Neural cell (in vitro differentiated cells): ENCODE measurements around the gene PRELP. TPM values are rescaled to one million over a fixed set of nuclear protein-coding genes. Genes with fewer than 3 reads are reported as not detected.

Source experiments
- H2AFZ ChIP-seq: fragments of 200-600, 300-800 bp; sonication (generic), shearing (Covaris generic); 2 replicates; pipeline ENCODE4 v1.6.0; 2014; ENCODE audit warnings: low read depth, mild to moderate bottlenecking, antibody characterized with exemption, low read length, moderate library complexity
- H3F3A ChIP-seq: fragments of 200-600 bp; shearing (Covaris generic); 2 replicates; pipeline ENCODE4 v1.6.1; 2016; ENCODE audit warnings: mild to moderate bottlenecking, moderate library complexity, mixed read lengths, antibody characterized with exemption, low read length; ENCODE audit not compliant: insufficient read depth, poor library complexity, severe bottlenecking
- H3K27ac ChIP-seq: fragments of 200-600, 300-800 bp; sonication (generic), shearing (Covaris generic); 2 replicates; pipeline ENCODE4 v1.5.1; 2014; ENCODE audit warnings: mild to moderate bottlenecking, low read length, moderate library complexity
- H3K27me3 ChIP-seq: fragments of 300-800, 200-600 bp; sonication (generic), shearing (Covaris generic); 2 replicates; pipeline ENCODE4 v1.6.0; 2014; ENCODE audit warnings: mild to moderate bottlenecking, low read depth, low read length, moderate library complexity; ENCODE audit not compliant: insufficient read depth
- H3K36me3 ChIP-seq: fragments of 300-800, 200-600 bp; sonication (generic), shearing (Covaris generic); 2 replicates; pipeline ENCODE4 v1.5.1; 2014; ENCODE audit warnings: mild to moderate bottlenecking, antibody characterized with exemption, low read length, moderate library complexity; ENCODE audit not compliant: insufficient read depth
- H3K4me2 ChIP-seq: fragments of 300-800, 200-600 bp; sonication (generic), shearing (Covaris generic); 2 replicates; pipeline ENCODE4 v1.6.0; 2014; ENCODE audit warnings: mild to moderate bottlenecking, low read length
- H3K4me3 ChIP-seq: fragments of 300-800, 200-600 bp; sonication (generic), shearing (Covaris generic); 2 replicates; pipeline ENCODE4 v1.5.1; 2014; ENCODE audit warnings: mild to moderate bottlenecking, low read length, moderate library complexity
- H3K79me2 ChIP-seq: fragments of 200-600 bp; shearing (Covaris generic); replicated peaks from 2 replicates; pipeline ENCODE4 v1.6.0; 2014; ENCODE audit warnings: mild to moderate bottlenecking, low read length, moderate library complexity; ENCODE audit not compliant: insufficient read depth
- H3K9ac ChIP-seq: fragments of 300-800, 200-600 bp; sonication (generic), shearing (Covaris generic); 2 replicates; pipeline ENCODE4 v1.6.1; 2016; ENCODE audit warnings: mild to moderate bottlenecking, low read length, mixed read lengths
- H3K9me2 ChIP-seq: fragments of 200-600 bp; shearing (Covaris generic); 2 replicates; pipeline ENCODE4 v1.6.1; 2016; ENCODE audit warnings: mild to moderate bottlenecking, low read length, mixed read lengths; ENCODE audit not compliant: insufficient read depth
- H3K9me3 ChIP-seq: fragments of 200-600, 300-800 bp; sonication (generic), shearing (Covaris generic); 2 replicates; pipeline ENCODE4 v1.6.1; 2016; ENCODE audit warnings: mild to moderate bottlenecking, mixed run types, low read length, moderate library complexity, mixed read lengths
- H4K20me1 ChIP-seq: fragments of 200-600 bp; shearing (Covaris generic); 2 replicates; pipeline ENCODE4 v1.6.1; 2016; ENCODE audit warnings: mild to moderate bottlenecking, mixed run types; ENCODE audit not compliant: insufficient read depth
- CTCF ChIP-seq: fragments of 450-650 bp; IDR thresholded peaks from 2 replicates; pipeline ENCODE4 v1.5.1; 2014; ENCODE audit warnings: antibody characterized with exemption, mild to moderate bottlenecking, moderate library complexity; ENCODE audit not compliant: poor library complexity, severe bottlenecking
- EP300 ChIP-seq: fragments of 450-650 bp; conservative IDR thresholded peaks from 2 replicates; pipeline ENCODE4 v1.6.1; 2014; ENCODE audit warnings: antibody characterized with exemption, mild to moderate bottlenecking, moderate library complexity; ENCODE audit not compliant: poor library complexity, severe bottlenecking
- EZH2 ChIP-seq: fragments of 200-600, 300-800 bp; shearing (Covaris generic), sonication (generic); IDR thresholded peaks from 2 replicates; pipeline ENCODE4 v1.6.1; 2014; ENCODE audit warnings: antibody characterized with exemption, low read length, borderline replicate concordance, mild to moderate bottlenecking; ENCODE audit not compliant: insufficient read depth, poor library complexity, severe bottlenecking
- MXI1 ChIP-seq: fragments of 450-650 bp; conservative IDR thresholded peaks from 2 replicates; pipeline ENCODE4 v1.6.1; 2014; ENCODE audit warnings: antibody characterized with exemption, mild to moderate bottlenecking; ENCODE audit not compliant: poor library complexity, severe bottlenecking
- POLR2AphosphoS5 ChIP-seq: IDR thresholded peaks from 2 replicates; pipeline ENCODE4 v1.6.1; 2012
- RAD21 ChIP-seq: fragments of 450-650 bp; conservative IDR thresholded peaks from 2 replicates; pipeline ENCODE4 v1.6.1; 2014; ENCODE audit warnings: antibody characterized with exemption, mild to moderate bottlenecking, moderate library complexity
- REST ChIP-seq: IDR thresholded peaks from 2 replicates; pipeline ENCODE4 v1.6.1; 2012; ENCODE audit warnings: borderline replicate concordance
- SMC3 ChIP-seq: fragments of 450-650 bp; conservative IDR thresholded peaks from 2 replicates; pipeline ENCODE4 v1.6.1; 2014; ENCODE audit warnings: antibody characterized with exemption, mild to moderate bottlenecking, moderate library complexity; ENCODE audit not compliant: poor library complexity
- TAF1 ChIP-seq: IDR thresholded peaks from 2 replicates; pipeline ENCODE4 v1.6.1; 2012; ENCODE audit warnings: low read depth
- polyA plus RNA-seq: library from polyadenylated mRNA; depleted of rRNA; stranded (reverse); fragments of >200 nt; gene quantifications from 2 replicates; pipeline ENCODE4 v1.2.3, GENCODE V29; 2014

Gene PRELP
- polyA plus RNA-seq, 1 donor from 2014 or later = not detected

- no peak overlapping the region for H3K27ac ChIP-seq
- H2AFZ ChIP-seq = no peak overlapping the region
- H3K36me3 ChIP-seq = no peaks in the 10 kb centered on the region
- H4K20me1 ChIP-seq = no peaks in the 10 kb centered on the region
- H3K4me3 ChIP-seq = no peak overlapping the region
- H3F3A ChIP-seq = no peaks in the 10 kb centered on the region
- H3K79me2 ChIP-seq = no peaks in the 10 kb centered on the region
- no peak overlapping the region for H3K4me2 ChIP-seq
- no peaks in the 10 kb centered on the region for H3K9me3 ChIP-seq
- TF ChIP-seq TAF1 (no peak), EZH2 (no peak), EP300 (no peak), SMC3 (no peak), REST (no peak), CTCF (no peak), RAD21 (no peak), MXI1 (no peak), POLR2AphosphoS5 (no peak)
- H3K27me3 ChIP-seq = no peaks in the 10 kb centered on the region
- no peaks in the 10 kb centered on the region for H3K9me2 ChIP-seq
- H3K9ac ChIP-seq = no peak overlapping the region
These were observed 61.0 kb downstream of the PRELP start for GRCh38 chr1:203536575-203536974.

GRCh38 chr1:203536980-203537455 is 61.4 kb downstream of the PRELP start:
- no peak overlapping the region for H3K4me2 ChIP-seq
- H3K27me3 ChIP-seq = no peaks in the 10 kb centered on the region
- no peaks in the 10 kb centered on the region for H3K9me2 ChIP-seq
- no peaks in the 10 kb centered on the region for H3F3A ChIP-seq
- H3K36me3 ChIP-seq = no peaks in the 10 kb centered on the region
- no peak overlapping the region for H2AFZ ChIP-seq
- no peak for TF ChIP-seq EZH2
- no peak for TF ChIP-seq POLR2AphosphoS5
- no peak for TF ChIP-seq CTCF
- no peak for TF ChIP-seq TAF1
- TF ChIP-seq EP300 = no peak
- TF ChIP-seq SMC3 = no peak
- no peak for TF ChIP-seq RAD21
- no peak for TF ChIP-seq REST
- no peak for TF ChIP-seq MXI1
- no peak overlapping the region for H3K27ac ChIP-seq
- H3K4me3 ChIP-seq = no peak overlapping the region
- no peak overlapping the region for H3K9ac ChIP-seq
- H3K79me2 ChIP-seq = no peaks in the 10 kb centered on the region
- H4K20me1 ChIP-seq = no peaks in the 10 kb centered on the region
- H3K9me3 ChIP-seq = no peaks in the 10 kb centered on the region
